SK-N-DZ (cell line): Measurements from ENCODE around the gene AIFM3.

ENCODE experiments used
- DNase-seq: peaks from one replicate; pipeline ENCODE4 v3.0.0-alpha.2; 2015; ENCODE audit warnings: low spot score

The AIFM3 gene

GRCh38 chr22:21026783-21027692, 60.0 kb downstream of the AIFM3 start:
- DNase-seq, result no peak

DNA sequence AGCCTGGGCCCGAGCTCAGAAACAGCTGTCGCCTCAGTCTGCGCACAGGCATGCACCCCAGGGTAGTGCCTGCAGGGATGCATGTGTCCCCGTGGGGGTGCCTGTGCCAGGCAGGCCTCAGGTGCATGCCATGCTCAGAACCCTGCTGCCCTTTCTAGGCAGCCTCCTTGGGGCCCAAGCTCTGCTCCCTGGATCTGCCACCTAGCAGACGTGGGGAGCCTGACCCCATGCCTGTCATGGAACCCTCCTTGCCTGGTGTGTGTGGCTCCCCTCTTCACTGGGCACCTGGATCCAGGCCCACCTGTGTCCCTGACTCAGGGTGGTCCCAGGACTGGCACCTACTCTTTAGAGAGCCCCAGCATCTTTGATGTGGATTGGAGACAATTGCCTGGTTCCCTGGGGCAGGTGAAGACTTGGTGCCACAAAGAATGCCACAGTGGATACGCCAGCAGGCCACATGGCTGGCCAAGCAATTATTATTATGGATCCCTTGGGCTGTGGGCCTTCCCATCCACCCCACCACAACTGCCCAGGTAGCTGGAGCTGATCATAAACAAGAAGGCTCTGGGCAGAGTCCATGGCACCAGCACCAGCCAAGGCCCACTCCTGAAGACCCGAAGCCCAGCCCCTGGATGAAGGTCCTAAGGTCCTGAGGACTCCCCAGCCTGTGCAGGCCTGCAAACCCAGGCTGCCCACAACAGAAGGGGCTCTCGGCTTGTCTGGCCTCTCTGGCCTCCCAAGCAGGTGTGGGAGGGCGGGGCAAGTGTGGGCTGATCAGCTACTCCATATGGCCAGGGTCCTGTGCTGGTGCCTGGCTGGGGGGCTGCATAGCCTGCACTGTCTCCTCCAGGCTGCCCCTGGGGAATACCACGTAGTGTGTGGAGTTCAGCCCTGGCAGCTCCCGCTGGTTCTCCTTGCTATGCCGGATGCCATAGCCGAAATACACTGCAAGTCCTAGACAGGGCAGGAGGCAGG, 61.5 kb downstream of the AIFM3 start:
- peak; percentile 62 for DNase-seq

- DNase-seq, result no peak
These were observed 62.5 kb downstream of the AIFM3 start for GRCh38 chr22:21029486-21030025.

DNA sequence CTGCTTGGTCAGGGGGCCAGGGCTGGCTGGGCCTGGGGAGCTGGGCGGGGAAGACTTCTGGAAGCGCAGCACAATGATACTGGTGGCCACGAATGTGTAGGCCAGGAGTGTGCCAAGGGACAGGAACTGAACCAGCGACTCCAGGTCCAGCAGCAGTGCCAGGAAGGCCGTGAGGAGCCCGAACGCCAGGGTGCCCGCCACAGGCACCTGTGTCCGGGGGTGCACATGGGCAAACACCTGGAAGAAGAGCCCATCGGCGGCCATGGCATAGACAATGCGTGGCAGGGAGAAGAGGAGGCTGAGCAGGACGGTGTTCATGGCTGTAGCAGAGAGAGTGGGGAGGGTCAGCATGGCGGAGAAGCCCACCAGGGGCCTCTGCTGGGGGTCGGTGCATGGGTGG, 63.0 kb downstream of the AIFM3 start:
- DNase-seq, result no peak
